GM12872 (cell line): ENCODE measurements around the gene ACTR8.

Experiments
- CTCF ChIP-seq: IDR thresholded peaks from 3 replicates; pipeline ENCODE4 v1.5.1; 2011; ENCODE audit warnings: low read depth, mild to moderate bottlenecking, low read length, moderate library complexity; ENCODE audit not compliant: insufficient read depth

Gene ACTR8

GRCh38 chr3:53899750-53900149 is 17.8 kb upstream of the ACTR8 start:
- TF ChIP-seq CTCF = no peak

- TF ChIP-seq CTCF = no peak
Measured at GRCh38 chr3:53892286-53892637, 10.3 kb upstream of the ACTR8 start.

- TF ChIP-seq CTCF = no peak
Measured at GRCh38 chr3:53891497-53892285, 9.7 kb upstream of the ACTR8 start, which contains the start of gene SELENOK. Gene SELENOK (minus strand): TSS chr3:53891859.

- no peak for TF ChIP-seq CTCF
Measured at GRCh38 chr3:53890726-53891475, 8.9 kb upstream of the ACTR8 start.

- TF ChIP-seq CTCF = no peak
Measured at GRCh38 chr3:53888232-53888631, 6.3 kb upstream of the ACTR8 start.

GRCh38 chr3:53887446-53887845 is 5.5 kb upstream of the ACTR8 start:
- TF ChIP-seq CTCF = no peak

GRCh38 chr3:53885239-53885638 is 3.3 kb upstream of the ACTR8 start:
- no peak for TF ChIP-seq CTCF
